ENCODE results near the gene PTPRC. TPM values are rescaled to one million over a fixed set of nuclear protein-coding genes. Genes with fewer than 3 reads are reported as not detected.
A peak's percentile ranks its signal among the peaks of the same experiment; 100 is the strongest.

The PTPRC gene
- total and polyA plus RNA-seq, 12 donors, result 1.0 to 62.7 (median 5.3) TPM

- TF ChIP-seq, protein P1, sequence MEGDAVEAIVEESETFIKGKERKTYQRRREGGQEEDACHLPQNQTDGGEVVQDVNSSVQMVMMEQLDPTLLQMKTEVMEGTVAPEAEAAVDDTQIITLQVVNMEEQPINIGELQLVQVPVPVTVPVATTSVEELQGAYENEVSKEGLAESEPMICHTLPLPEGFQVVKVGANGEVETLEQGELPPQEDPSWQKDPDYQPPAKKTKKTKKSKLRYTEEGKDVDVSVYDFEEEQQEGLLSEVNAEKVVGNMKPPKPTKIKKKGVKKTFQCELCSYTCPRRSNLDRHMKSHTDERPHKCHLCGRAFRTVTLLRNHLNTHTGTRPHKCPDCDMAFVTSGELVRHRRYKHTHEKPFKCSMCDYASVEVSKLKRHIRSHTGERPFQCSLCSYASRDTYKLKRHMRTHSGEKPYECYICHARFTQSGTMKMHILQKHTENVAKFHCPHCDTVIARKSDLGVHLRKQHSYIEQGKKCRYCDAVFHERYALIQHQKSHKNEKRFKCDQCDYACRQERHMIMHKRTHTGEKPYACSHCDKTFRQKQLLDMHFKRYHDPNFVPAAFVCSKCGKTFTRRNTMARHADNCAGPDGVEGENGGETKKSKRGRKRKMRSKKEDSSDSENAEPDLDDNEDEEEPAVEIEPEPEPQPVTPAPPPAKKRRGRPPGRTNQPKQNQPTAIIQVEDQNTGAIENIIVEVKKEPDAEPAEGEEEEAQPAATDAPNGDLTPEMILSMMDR (IDR thresholded peaks at IDR 0.05), result no peak
- intact Hi-C loops (cut with DNase I), result no loop called here
- peaks cover 0 to 4% (median 0%) of the 10 kb centered on the region in 7 donors for H3K27me3 ChIP-seq
- peaks cover 0 to 42% (median 0%) of the 10 kb centered on the region in 9 donors for H3K4me1 ChIP-seq
- no peak for ATAC-seq
- H3K27ac ChIP-seq, result peak overlapping the region in 1 of 10 donors; percentile 95
- H3K9me3 ChIP-seq, result no peaks in the 10 kb centered on the region
- no peak overlapping the region for H3K4me3 ChIP-seq
- WGBS, 2 donors, result 69 to 85% methylated on average over 2 of the region's 2 CpGs
- no peaks in the 10 kb centered on the region for H3K36me3 ChIP-seq
- DNase-seq, result no peak
These were observed 1.7 kb upstream of the PTPRC start for GRCh38 chr1:198637157-198637556.

DNA sequence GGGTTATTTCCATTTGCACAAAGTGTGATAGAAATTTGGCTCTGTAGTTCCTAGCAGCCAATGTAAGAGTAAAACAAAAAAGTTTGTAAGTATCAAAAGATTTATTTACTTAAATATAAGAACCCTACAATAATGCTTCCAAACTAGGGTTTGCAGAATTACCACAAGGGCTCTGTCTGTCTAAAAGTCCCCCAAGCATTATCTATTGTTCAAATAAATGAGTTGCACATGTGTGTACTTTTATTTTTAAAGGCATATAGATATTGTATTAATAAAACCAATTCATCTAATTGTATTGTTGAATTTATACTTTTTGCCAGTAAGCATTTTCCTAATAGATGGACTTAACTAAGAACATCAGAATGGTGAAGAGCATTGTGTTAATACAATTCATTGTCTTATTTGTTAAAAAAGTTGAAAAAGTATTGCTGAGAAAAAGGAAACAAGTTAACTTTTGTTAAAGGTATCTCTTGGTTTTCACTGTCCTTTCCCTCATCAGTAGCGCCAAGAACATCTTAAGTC is 863 bp upstream of the PTPRC start:
- Histone ChIP-seq H3K27me3 (no peaks in the 10 kb centered on the region), H3K4me1 (peaks cover 0 to 43% (median 0%) of the 10 kb centered on the region in 9 donors), H3K27ac (peak overlapping the region in 2 of 10 donors; percentile 58 to 95), H3K4me3 (peak overlapping the region in 1 of 10 donors; percentile 62), H3K36me3 (no peaks in the 10 kb centered on the region), H3K9me3 (no peaks in the 10 kb centered on the region)
- intact Hi-C loops (cut with DNase I), result no loop called here
- WGBS, 2 donors, result 89 to 93% methylated on average over 1 of the region's 1 CpG
- DNase-seq (no peak), ATAC-seq (no peak)
- TF ChIP-seq, protein P1 (IDR thresholded peaks at IDR 0.05), result no peak

GRCh38 chr1:198638441-198638840 is 399 bp upstream of the PTPRC start:
- Histone ChIP-seq H3K27me3 (no peaks in the 10 kb centered on the region), H3K27ac (peak overlapping the region in 2 of 10 donors; percentile 58 to 95), H3K36me3 (peaks cover 0 to 4% (median 0%) of the 10 kb centered on the region in 9 donors), H3K4me3 (peak overlapping the region in 1 of 10 donors; percentile 62), H3K4me1 (peaks cover 0 to 40% (median 0%) of the 10 kb centered on the region in 9 donors), H3K9me3 (no peaks in the 10 kb centered on the region)
- TF ChIP-seq, protein P1 (IDR thresholded peaks at IDR 0.05), result no peak
- intact Hi-C loops (cut with DNase I), result no loop called here
- ATAC-seq (no peak), DNase-seq (no peak)
- 58 to 80% methylated on average over 1 of the region's 1 CpG for WGBS, 2 donors

- Histone ChIP-seq H3K4me1 (peaks cover 0 to 42% (median 0%) of the 10 kb centered on the region in 9 donors), H3K9me3 (no peaks in the 10 kb centered on the region), H3K36me3 (peaks cover 0 to 14% (median 0%) of the 10 kb centered on the region in 9 donors), H3K27me3 (no peaks in the 10 kb centered on the region), H3K27ac (peak overlapping the region in 6 of 10 donors; percentile 20 to 95 (median 41)), H3K4me3 (peak overlapping the region in 7 of 10 donors; percentile 20 to 62 (median 26))
- 85 to 93% methylated on average over 1 of the region's 1 CpG for WGBS, 2 donors
- intact Hi-C loops (cut with DNase I), result no loop called here
- TF ChIP-seq, protein P1 (IDR thresholded peaks at IDR 0.05), result no peak
- ATAC-seq (no peak), DNase-seq (no peak)
These were observed 867 bp downstream of the PTPRC start for GRCh38 chr1:198639671-198640143.

Data from heart right ventricle (tissue), 16 donors.